DOHH2 (cell line): ENCODE measurements around the gene USH1G.
"Not testable (repeated sequence)": the region's sequence is repeated elsewhere in the genome, so short reads cannot be mapped to it uniquely, and the experiment has no call there.

Experiments
- H3F3A ChIP-seq: fragments of 200-600 bp; sonication (generic), shearing (Covaris generic); 2 replicates; pipeline ENCODE4 v1.6.0; 2016; ENCODE audit warnings: antibody characterized with exemption, mild to moderate bottlenecking; ENCODE audit not compliant: control insufficient read depth, insufficient read depth
- H3K27ac ChIP-seq: fragments of 200-600 bp; sonication (generic); 2 replicates; pipeline ENCODE4 v1.5.1; 2014; ENCODE audit warnings: low read depth, mild to moderate bottlenecking, low read length, moderate library complexity
- H3K27me3 ChIP-seq: fragments of 200-600 bp; sonication (generic); 2 replicates; pipeline ENCODE4 v1.6.1; 2014; ENCODE audit warnings: mild to moderate bottlenecking, low read length, mixed read lengths; ENCODE audit not compliant: control insufficient read depth
- H3K36me3 ChIP-seq: fragments of 200-600 bp; sonication (generic); 2 replicates; pipeline ENCODE4 v1.6.1; 2014; ENCODE audit warnings: mild to moderate bottlenecking, low read length, moderate library complexity, mixed read lengths; ENCODE audit not compliant: control insufficient read depth
- H3K4me1 ChIP-seq: fragments of 200-600 bp; sonication (generic); 2 replicates; pipeline ENCODE4 v1.6.1; 2014; ENCODE audit warnings: mild to moderate bottlenecking, low read length, mixed read lengths; ENCODE audit not compliant: control insufficient read depth
- H3K4me2 ChIP-seq: fragments of 200-600 bp; sonication (generic); 2 replicates; pipeline ENCODE4 v1.6.0; 2014; ENCODE audit warnings: mild to moderate bottlenecking, low read length, moderate library complexity
- H3K4me3 ChIP-seq: fragments of 200-600 bp; sonication (generic); 2 replicates; pipeline ENCODE4 v1.5.1; 2014; ENCODE audit warnings: mild to moderate bottlenecking, low read length, mixed read lengths
- H3K79me2 ChIP-seq: fragments of 200-600 bp; sonication (generic); 2 replicates; pipeline ENCODE4 v1.6.1; 2014; ENCODE audit warnings: mild to moderate bottlenecking, low read length, mixed read lengths; ENCODE audit not compliant: control insufficient read depth
- H3K9me2 ChIP-seq: fragments of 200-600 bp; sonication (generic); replicated peaks from 2 replicates; pipeline ENCODE4 v1.6.1; 2014; ENCODE audit warnings: mild to moderate bottlenecking, low read length, mixed read lengths; ENCODE audit not compliant: control insufficient read depth
- H3K9me3 ChIP-seq: fragments of 200-600 bp; sonication (generic); 2 replicates; pipeline ENCODE4 v1.6.1; 2014; ENCODE audit warnings: antibody characterized with exemption, low read length, mixed read lengths; ENCODE audit not compliant: control insufficient read depth, insufficient read depth
- H4K20me1 ChIP-seq: fragments of 200-600 bp; sonication (generic); 2 replicates; pipeline ENCODE4 v1.6.0; 2014; ENCODE audit warnings: low read depth, mild to moderate bottlenecking, antibody characterized with exemption, low read length, moderate library complexity; ENCODE audit not compliant: control insufficient read depth, insufficient read depth
- CTCF ChIP-seq: fragments of 200-600 bp; sonication (generic); IDR thresholded peaks from one replicate; pipeline ENCODE4 v1.5.1; 2014; ENCODE audit warnings: antibody characterized with exemption, mild to moderate bottlenecking, low read depth, low read length; ENCODE audit not compliant: poor library complexity, severe bottlenecking
- EZH2phosphoT487 ChIP-seq: fragments of 200-600 bp; sonication (generic); IDR thresholded peaks from 2 replicates; pipeline ENCODE4 v1.6.1; 2017; ENCODE audit warnings: borderline replicate concordance, mild to moderate bottlenecking, antibody characterized with exemption, low read length, moderate library complexity, mixed read lengths

Gene USH1G

DNA sequence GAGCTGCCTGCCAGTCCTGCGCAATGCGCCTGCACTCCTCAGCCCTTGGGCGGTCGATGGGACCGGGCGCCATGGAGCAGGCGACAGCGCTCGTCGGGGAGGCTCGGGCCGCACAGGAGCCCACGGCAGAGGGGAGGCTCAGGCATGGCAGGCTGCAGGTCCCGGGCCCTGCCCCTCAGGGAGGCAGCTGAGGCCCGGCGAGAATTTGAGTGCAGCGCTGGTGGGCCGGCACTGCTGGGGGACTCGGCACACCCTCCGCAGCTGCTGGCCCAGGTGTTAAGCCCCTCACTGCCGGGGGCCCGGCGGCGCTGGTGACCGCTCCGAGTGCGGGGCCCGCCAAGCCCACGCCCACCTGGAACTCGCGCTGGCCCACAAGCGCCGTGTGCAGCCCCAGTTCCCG lies 16.0 kb downstream of the USH1G start:
- no peaks in the 10 kb centered on the region for H4K20me1 ChIP-seq
- H3K9me3 ChIP-seq: no peaks in the 10 kb centered on the region
- H3K4me2 ChIP-seq: no peak overlapping the region
- H3K27me3 ChIP-seq: no peaks in the 10 kb centered on the region
- H3K4me1 ChIP-seq: no peaks in the 10 kb centered on the region
- no peaks in the 10 kb centered on the region for H3K9me2 ChIP-seq
- no peaks in the 10 kb centered on the region for H3K79me2 ChIP-seq
- H3F3A ChIP-seq: no peaks in the 10 kb centered on the region
- no peak overlapping the region for H3K4me3 ChIP-seq
- no peak overlapping the region for H3K27ac ChIP-seq
- no peaks in the 10 kb centered on the region for H3K36me3 ChIP-seq
- TF ChIP-seq CTCF (no peak), EZH2phosphoT487 (no peak)

DNA sequence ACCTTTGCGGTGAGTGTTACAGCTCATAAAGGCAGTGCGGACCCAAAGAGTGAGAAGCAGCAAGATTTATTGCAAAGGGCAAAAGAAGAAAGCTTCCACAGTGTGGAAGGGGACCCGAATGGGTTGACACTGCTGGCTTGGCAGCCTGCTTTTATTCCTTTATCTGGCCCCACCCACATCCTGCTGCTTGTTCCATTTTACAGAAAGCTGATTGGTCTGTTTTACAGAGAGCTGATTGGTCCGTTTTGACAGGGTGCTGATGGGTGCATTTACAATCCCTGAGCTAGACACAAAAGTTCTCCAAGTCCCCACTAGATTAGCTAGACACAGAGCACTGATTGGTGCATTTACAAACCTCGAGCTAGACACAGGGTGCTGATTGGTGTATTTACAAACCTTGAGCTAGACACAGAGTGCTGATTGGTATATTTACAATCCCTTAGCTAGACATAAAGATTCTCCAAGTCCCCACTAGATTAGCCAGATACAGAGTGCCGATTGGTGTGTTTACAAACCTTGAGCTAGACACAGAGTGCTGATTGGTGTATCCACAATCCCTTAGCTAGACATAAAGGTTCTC lies 16.8 kb downstream of the USH1G start:
- not testable (repeated sequence) for H3K27ac ChIP-seq, H3K9me2 ChIP-seq, H3K9me3 ChIP-seq, H3K36me3 ChIP-seq, H3K4me3 ChIP-seq, H4K20me1 ChIP-seq, H3K27me3 ChIP-seq, H3F3A ChIP-seq, H3K4me2 ChIP-seq, H3K79me2 ChIP-seq, H3K4me1 ChIP-seq

- H3F3A ChIP-seq: no peaks in the 10 kb centered on the region
- H3K27me3 ChIP-seq: peaks cover 4% of the 10 kb centered on the region; the same call in 1 of the 2 replicates
- H3K36me3 ChIP-seq: no peaks in the 10 kb centered on the region
- no peak overlapping the region for H3K4me2 ChIP-seq
- H4K20me1 ChIP-seq: no peaks in the 10 kb centered on the region
- TF ChIP-seq EZH2phosphoT487 (no peak), CTCF (no peak)
- no peak overlapping the region for H3K27ac ChIP-seq
- no peak overlapping the region for H3K4me3 ChIP-seq
- H3K9me3 ChIP-seq: no peaks in the 10 kb centered on the region
- H3K4me1 ChIP-seq: no peaks in the 10 kb centered on the region
- no peaks in the 10 kb centered on the region for H3K9me2 ChIP-seq
- no peaks in the 10 kb centered on the region for H3K79me2 ChIP-seq
These were observed 18.2 kb downstream of the USH1G start for GRCh38 chr17:74904687-74905409.

DNA sequence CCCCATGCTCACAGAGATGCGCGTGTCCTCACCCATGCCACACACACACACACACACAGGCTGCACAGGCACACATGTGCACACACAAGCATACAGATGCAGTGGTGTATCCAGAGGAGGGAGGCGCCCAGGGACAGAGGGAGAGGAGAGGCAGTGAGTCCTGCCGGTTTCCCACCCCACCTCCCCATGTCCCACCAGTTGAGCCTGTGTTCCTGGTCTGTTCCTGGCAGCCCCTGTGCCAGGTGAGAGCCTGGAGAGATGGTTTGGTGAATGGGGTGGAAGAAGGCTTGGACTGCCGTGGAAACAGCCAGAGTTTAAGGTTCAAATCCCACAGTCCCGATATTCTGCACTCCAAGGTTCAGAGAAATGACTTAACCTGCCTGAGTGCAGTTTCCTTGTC lies 19.4 kb downstream of the USH1G start:
- Histone ChIP-seq H3K9me2 (no peaks in the 10 kb centered on the region), H3K27me3 (peaks cover 4% of the 10 kb centered on the region; the same call in 1 of the 2 replicates), H3K79me2 (no peaks in the 10 kb centered on the region), H3K27ac (no peak overlapping the region), H3K4me3 (no peak overlapping the region), H3K9me3 (no peaks in the 10 kb centered on the region), H3F3A (no peaks in the 10 kb centered on the region), H4K20me1 (no peaks in the 10 kb centered on the region), H3K4me2 (no peak overlapping the region), H3K36me3 (no peaks in the 10 kb centered on the region), H3K4me1 (no peaks in the 10 kb centered on the region)
- TF ChIP-seq EZH2phosphoT487 (no peak), CTCF (no peak)
